H1 (cell line): ENCODE measurements around the gene TEX29. TPM values are rescaled to one million over a fixed set of nuclear protein-coding genes. Genes with fewer than 3 reads are reported as not detected.

Experiments used
- ASH2L ChIP-seq: fragments of 200-600, 300-600 bp; sonication (generic); IDR thresholded peaks from one replicate; pipeline ENCODE4 v1.7.1; 2017; ENCODE audit warnings: low read length
- BACH1 ChIP-seq: IDR thresholded peaks from 2 replicates; pipeline ENCODE4 v1.6.1; 2012; ENCODE audit warnings: low read length, improper control_type of control experiment
- BCL11A ChIP-seq, 2 experiments: IDR thresholded peaks; one replicate each; pipeline ENCODE4 v1.6.1; 2011; ENCODE audit warnings: low read depth in 2 of 2, low read length in 2 of 2, mild to moderate bottlenecking in 2 of 2
- CBX5 ChIP-seq: fragments of 300-800, 300-1000 bp; sonication (generic); IDR thresholded peaks from 2 replicates; pipeline ENCODE4 v1.7.1; 2016; ENCODE audit warnings: antibody characterized with exemption, low read length, low read depth
- CEBPB ChIP-seq: IDR thresholded peaks from 2 replicates; pipeline ENCODE4 v1.6.1; 2012; ENCODE audit warnings: low read depth, low read length
- CHD2 ChIP-seq: IDR thresholded peaks from 2 replicates; pipeline ENCODE4 v1.6.1; 2012; ENCODE audit warnings: low read length, improper control_type of control experiment
- CHD7 ChIP-seq: fragments of 300-600 bp; sonication (generic); IDR thresholded peaks from 2 replicates; pipeline ENCODE4 v1.7.1; 2012; ENCODE audit warnings: low read length, moderate library complexity, mild to moderate bottlenecking, inconsistent platforms; ENCODE audit not compliant: insufficient replicate concordance
- FOSL1 ChIP-seq: IDR thresholded peaks from 2 replicates; pipeline ENCODE4 v1.6.1; 2011; ENCODE audit warnings: mild to moderate bottlenecking, low read depth, low read length, moderate library complexity; ENCODE audit not compliant: insufficient read depth
- NRF1 ChIP-seq: IDR thresholded peaks from 2 replicates; pipeline ENCODE4 v1.6.1; 2011; ENCODE audit warnings: mild to moderate bottlenecking, low read depth, low read length, improper control_type of control experiment
- RFX5 ChIP-seq: IDR thresholded peaks from 2 replicates; pipeline ENCODE4 v1.6.1; 2011; ENCODE audit warnings: low read depth, low read length, improper control_type of control experiment, borderline replicate concordance
- SIRT6 ChIP-seq: IDR thresholded peaks from one replicate; pipeline ENCODE4 v1.7.1; 2012; ENCODE audit warnings: low read length, inconsistent platforms
- TEAD4 ChIP-seq: IDR thresholded peaks from 2 replicates; pipeline ENCODE4 v1.6.1; 2012; ENCODE audit warnings: low read depth, low read length, inconsistent platforms, mixed read lengths
- YY1 ChIP-seq: IDR thresholded peaks from 2 replicates; pipeline ENCODE4 v1.6.1; 2011; ENCODE audit warnings: low read depth, mild to moderate bottlenecking, low read length
- polyA plus RNA-seq, 7 experiments: library from polyadenylated mRNA; depleted of rRNA in 3 of 7; stranded (reverse) in 5 of 7; unstranded in 2 of 7; fragments of >200 nt in 5 of 7; fragments of 200-250 nt in 2 of 7; gene quantifications; 1 replicate in 5 of 7; 2 replicates in 1 of 7; 4 replicates in 1 of 7; pipeline versions ENCODE4 v1.2.1 to v1.2.3, GENCODE V29; 2011 to 2013; ENCODE audit warnings: missing spikeins in 2 of 7, mixed read lengths in 2 of 7
- total RNA-seq: library from RNA; stranded (reverse); fragmentation: NEBNext Ultra II Directional; extraction: Animal tissue kit (Norgen Biotek cat#: 25700); gene quantifications from 2 replicates; pipeline ENCODE4 v1.2.1, GENCODE V29; 2021

The TEX29 gene
- total and polyA plus RNA-seq, 2 of the 8 experiments (the other 6 are each of a cell fraction or from before 2014, with no cell fraction given) = 0.08 TPM; not detected in 1

DNA sequence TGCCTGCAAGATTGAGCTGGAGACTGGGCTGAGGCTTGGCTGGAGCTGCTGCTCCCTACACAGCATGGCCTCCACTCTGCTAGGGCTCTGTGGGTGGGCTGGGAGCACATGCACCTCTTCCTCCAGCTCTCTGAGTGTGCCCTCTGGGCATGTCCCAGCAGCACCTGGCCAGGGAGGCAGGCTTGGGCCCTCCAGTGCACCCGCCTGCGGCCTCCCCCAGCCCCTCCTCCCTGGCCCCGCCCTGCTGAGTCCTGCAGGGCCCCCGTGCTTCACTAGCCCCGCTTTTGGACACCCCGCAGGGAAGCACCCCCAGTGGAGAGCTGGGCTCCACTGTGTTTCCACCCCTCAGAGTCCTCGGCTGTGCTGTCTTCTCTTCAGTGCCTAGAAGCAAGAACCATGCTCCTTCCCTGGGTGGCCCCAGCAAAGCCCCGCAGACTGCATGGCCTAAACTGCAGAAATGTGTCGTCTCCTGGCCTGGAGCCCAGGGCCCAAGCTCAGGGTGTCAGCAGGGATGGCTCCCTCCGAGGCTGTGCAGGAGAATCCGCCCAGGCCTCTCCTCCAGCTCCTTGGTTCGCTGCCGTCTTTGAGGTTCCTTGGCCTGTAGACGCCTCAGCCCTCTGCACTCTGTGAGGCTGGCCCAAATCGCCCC is 5.0 kb upstream of the TEX29 start (continued):
- no peak for TF ChIP-seq CHD7
- TF ChIP-seq SIRT6 = no peak
- TF ChIP-seq NRF1 = no peak
- TF ChIP-seq YY1 = no peak
- no peak for TF ChIP-seq BACH1
- no peak for TF ChIP-seq ASH2L
- no peak for TF ChIP-seq RFX5
- TF ChIP-seq BCL11A (IDR thresholded peaks at IDR 0.05; ENCODE audit: low read depth in 2 of 2, low read length in 2 of 2) = no peak
- no peak for TF ChIP-seq FOSL1
- no peak for TF ChIP-seq CBX5
- TF ChIP-seq CEBPB = no peak
- TF ChIP-seq TEAD4 = no peak
- no peak for TF ChIP-seq CHD2
